PC-3 (cell line): ENCODE measurements around the gene CARD10. TPM values are rescaled to one million over a fixed set of nuclear protein-coding genes. Genes with fewer than 3 reads are reported as not detected.

Experiments
- ATAC-seq: fragments of 200-7000 bp; cut with Tn5 transposase; 2 replicates; pipeline ENCODE4 v1.9.1; 2020; ENCODE audit warnings: mild to moderate bottlenecking, moderate library complexity
- BruUV-seq: library from RNA; stranded (reverse); fragments of 400-500 nt; replicated peaks from 2 replicates; lab custom pipeline; 2021; lab: Mats Ljungman, UMichigan
- CTCF ChIA-PET: fragments of 300-600 bp; sonication (Branson Sonifier 250); formaldehyde crosslinking; loops from one replicate; lab custom pipeline; 2022; ENCODE audit warnings: antibody characterized with exemption; lab: Charles Lee
- POLR2A ChIA-PET: fragments of 300-600 bp; sonication (Branson Sonifier 250); formaldehyde crosslinking; loops from one replicate; lab custom pipeline; 2022; ENCODE audit warnings: antibody characterized with exemption; ENCODE audit not compliant: unreplicated experiment; lab: Charles Lee
- DNase-seq: peaks from one replicate; pipeline ENCODE4 v3.0.0-alpha.2; 2015
- H2AFZ ChIP-seq: fragments of 300-600 bp; sonication (generic); 2 replicates; pipeline ENCODE4 v1.6.0; 2016; ENCODE audit warnings: antibody characterized with exemption, low read length
- H3F3A ChIP-seq: fragments of 300-600 bp; sonication (generic); one replicate; pipeline ENCODE4 v1.6.0; 2017; ENCODE audit warnings: antibody characterized with exemption, low read length, control low read depth, mild to moderate bottlenecking; ENCODE audit not compliant: unreplicated experiment
- H3K27ac ChIP-seq: fragments of 300-600 bp; sonication (generic); 2 replicates; pipeline ENCODE4 v1.5.1; 2016; ENCODE audit warnings: mild to moderate bottlenecking, low read length
- H3K27me3 ChIP-seq: fragments of 300-600 bp; sonication (generic); 2 replicates; pipeline ENCODE4 v1.6.1; 2016; ENCODE audit warnings: low read length, mixed read lengths
- H3K36me3 ChIP-seq: fragments of 300-600 bp; sonication (generic); 2 replicates; pipeline ENCODE4 v1.6.1; 2016; ENCODE audit warnings: low read depth, mixed run types, low read length, mixed read lengths
- H3K4me1 ChIP-seq: fragments of 300-600 bp; sonication (generic); 2 replicates; pipeline ENCODE4 v1.5.1; 2016; ENCODE audit warnings: low read length; ENCODE audit not compliant: insufficient read depth
- H3K4me2 ChIP-seq: fragments of 300-600 bp; sonication (generic); 2 replicates; pipeline ENCODE4 v1.6.0; 2016; ENCODE audit warnings: low read length
- H3K4me3 ChIP-seq: fragments of 300-600 bp; sonication (generic); 2 replicates; pipeline ENCODE4 v1.5.1; 2016; ENCODE audit warnings: mild to moderate bottlenecking, low read length, mixed read lengths
- H3K79me2 ChIP-seq: fragments of 300-600 bp; sonication (generic); 2 replicates; pipeline ENCODE4 v1.6.1; 2017; ENCODE audit warnings: low read length, mixed read lengths
- H3K9ac ChIP-seq: fragments of 300-600 bp; sonication (generic); 2 replicates; pipeline ENCODE4 v1.6.0; 2016; ENCODE audit warnings: mild to moderate bottlenecking, low read length
- H3K9me2 ChIP-seq: fragments of 300-600 bp; sonication (generic); replicated peaks from 2 replicates; pipeline ENCODE4 v1.6.1; 2016; ENCODE audit warnings: mixed run types, low read length, mixed read lengths
- H3K9me3 ChIP-seq: fragments of 300-600 bp; sonication (generic); 2 replicates; pipeline ENCODE4 v1.6.1; 2016; ENCODE audit warnings: low read length, mixed read lengths
- H4K20me1 ChIP-seq: fragments of 300-600 bp; sonication (generic); 2 replicates; pipeline ENCODE4 v1.6.1; 2016; ENCODE audit warnings: low read length, mixed read lengths
- EZH2 ChIP-seq: fragments of 300-600 bp; sonication (generic); IDR thresholded peaks from one replicate; pipeline ENCODE4 v1.6.1; 2017; ENCODE audit warnings: antibody characterized with exemption, mild to moderate bottlenecking, low read length; ENCODE audit not compliant: unreplicated experiment
- EZH2phosphoT487 ChIP-seq: fragments of 300-600 bp; sonication (generic); IDR thresholded peaks from 2 replicates; pipeline ENCODE4 v1.6.1; 2018; ENCODE audit warnings: mild to moderate bottlenecking, antibody characterized with exemption, low read length, borderline replicate concordance
- intact Hi-C: fragments of 100-400 bp; cut with micrococcal nuclease; formaldehyde crosslinking; loops from 2 replicates; pipeline ENCODE4 v1.9.0; 2023
- total RNA-seq: library from RNA; depleted of rRNA; stranded (reverse); fragments of >200 nt; gene quantifications from 2 replicates; pipeline ENCODE4 v1.2.3, GENCODE V29; 2014
- TF ChIP-seq, protein P1 (sequence below): fragments of 300-600 bp; sonication (generic); conservative IDR thresholded peaks from 2 replicates; pipeline ENCODE4 v1.5.1; 2017; ENCODE audit warnings: antibody characterized with exemption, low read depth, mild to moderate bottlenecking, low read length

Gene CARD10
- total RNA-seq, 1 experiment from 2014 or later, result 20.7 TPM

DNA sequence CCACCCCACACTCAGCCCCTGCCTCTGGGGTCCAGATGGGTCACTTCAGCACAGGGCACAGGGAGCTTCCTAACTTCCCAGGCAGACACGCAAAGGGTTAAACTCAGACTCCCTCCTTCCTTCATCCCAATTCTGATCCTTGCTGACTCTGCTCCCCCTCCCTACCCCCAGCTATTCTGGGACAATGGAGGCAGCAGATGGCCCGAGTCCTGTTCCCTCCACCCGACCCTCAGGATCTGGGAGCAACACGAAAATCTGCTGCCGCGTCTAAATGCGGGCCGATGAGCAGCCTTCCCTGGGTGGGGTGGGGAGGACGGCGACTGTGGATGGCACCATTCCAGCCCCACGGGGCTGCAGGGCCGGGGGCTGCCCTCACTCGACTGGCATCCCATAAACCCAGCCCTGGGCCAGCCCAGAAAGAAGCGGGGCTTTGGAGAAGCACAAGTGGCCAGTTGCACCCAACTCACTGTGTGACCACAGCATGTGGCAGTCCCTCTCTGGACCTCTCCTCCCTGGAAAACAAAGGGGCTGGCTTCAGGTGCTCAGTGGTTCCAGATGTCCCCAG, 51.7 kb downstream of the CARD10 start:
- CTCF ChIA-PET, result no interaction called here
- Histone ChIP-seq H3K9me2 (no peaks in the 10 kb centered on the region), H3K27ac (no peak overlapping the region), H3K9ac (no peak overlapping the region), H3K79me2 (no peaks in the 10 kb centered on the region), H3K36me3 (no peaks in the 10 kb centered on the region), H3K27me3 (no peaks in the 10 kb centered on the region), H4K20me1 (no peaks in the 10 kb centered on the region), H3F3A (no peaks in the 10 kb centered on the region), H3K4me3 (no peak overlapping the region), H2AFZ (no peak overlapping the region), H3K9me3 (no peaks in the 10 kb centered on the region), H3K4me1 (no peaks in the 10 kb centered on the region), H3K4me2 (no peak overlapping the region)
- DNase-seq (no peak), ATAC-seq (no peak)
- POLR2A ChIA-PET, result no interaction called here
- TF ChIP-seq EZH2 (no peak), EZH2phosphoT487 (no peak)
- TF ChIP-seq, protein P1, sequence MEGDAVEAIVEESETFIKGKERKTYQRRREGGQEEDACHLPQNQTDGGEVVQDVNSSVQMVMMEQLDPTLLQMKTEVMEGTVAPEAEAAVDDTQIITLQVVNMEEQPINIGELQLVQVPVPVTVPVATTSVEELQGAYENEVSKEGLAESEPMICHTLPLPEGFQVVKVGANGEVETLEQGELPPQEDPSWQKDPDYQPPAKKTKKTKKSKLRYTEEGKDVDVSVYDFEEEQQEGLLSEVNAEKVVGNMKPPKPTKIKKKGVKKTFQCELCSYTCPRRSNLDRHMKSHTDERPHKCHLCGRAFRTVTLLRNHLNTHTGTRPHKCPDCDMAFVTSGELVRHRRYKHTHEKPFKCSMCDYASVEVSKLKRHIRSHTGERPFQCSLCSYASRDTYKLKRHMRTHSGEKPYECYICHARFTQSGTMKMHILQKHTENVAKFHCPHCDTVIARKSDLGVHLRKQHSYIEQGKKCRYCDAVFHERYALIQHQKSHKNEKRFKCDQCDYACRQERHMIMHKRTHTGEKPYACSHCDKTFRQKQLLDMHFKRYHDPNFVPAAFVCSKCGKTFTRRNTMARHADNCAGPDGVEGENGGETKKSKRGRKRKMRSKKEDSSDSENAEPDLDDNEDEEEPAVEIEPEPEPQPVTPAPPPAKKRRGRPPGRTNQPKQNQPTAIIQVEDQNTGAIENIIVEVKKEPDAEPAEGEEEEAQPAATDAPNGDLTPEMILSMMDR, result no peak
- no TSS peak for BruUV-seq
- intact Hi-C loops, result no loop called here

- H3K9me2 ChIP-seq, result no peaks in the 10 kb centered on the region
- no peak for DNase-seq
Measured at GRCh38 chr22:37464181-37464580, 55.0 kb downstream of the CARD10 start.

DNA sequence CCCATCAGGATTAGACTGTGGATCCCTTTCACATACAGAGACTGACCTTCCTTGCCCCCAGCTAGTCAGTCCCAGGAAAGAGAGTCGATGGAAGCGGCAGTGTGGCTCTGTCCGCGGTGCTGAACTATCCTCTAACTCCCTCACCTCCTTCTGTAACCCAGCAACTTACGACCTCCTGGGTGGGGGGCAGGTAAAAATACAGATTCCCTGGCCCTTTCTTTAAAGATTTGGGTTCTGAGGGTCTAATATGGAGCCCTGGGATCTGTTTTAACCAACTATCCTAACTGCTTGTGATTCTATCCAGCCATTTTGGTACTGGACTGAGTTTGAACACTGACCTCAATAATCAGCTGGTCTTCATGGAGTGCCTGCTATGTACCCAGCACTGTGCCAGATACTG, 56.2 kb downstream of the CARD10 start:
- no peaks in the 10 kb centered on the region for H3K9me2 ChIP-seq
- H3K27me3 ChIP-seq, result no peaks in the 10 kb centered on the region
- DNase-seq (peak; percentile 34), ATAC-seq (no peak)
- BruUV-seq, result no TSS peak
- no peak overlapping the region for H3K9ac ChIP-seq
- H3K9me3 ChIP-seq, result no peaks in the 10 kb centered on the region
- no peaks in the 10 kb centered on the region for H3K36me3 ChIP-seq
- H3K4me2 ChIP-seq, result no peak overlapping the region
- no peaks in the 10 kb centered on the region for H3K4me1 ChIP-seq
- POLR2A ChIA-PET, result no interaction called here
- TF ChIP-seq EZH2 (no peak), EZH2phosphoT487 (no peak)
- TF ChIP-seq, protein P1, result no peak
- H3K79me2 ChIP-seq, result no peaks in the 10 kb centered on the region
- H3K4me3 ChIP-seq, result no peak overlapping the region
- H2AFZ ChIP-seq, result no peak overlapping the region
- CTCF ChIA-PET, result no interaction called here
- H4K20me1 ChIP-seq, result no peaks in the 10 kb centered on the region
- intact Hi-C loops, result no loop called here
- H3K27ac ChIP-seq, result no peak overlapping the region
- no peaks in the 10 kb centered on the region for H3F3A ChIP-seq

More at GRCh38 chr22:37464181-37464580, 55.0 kb downstream of the CARD10 start:
- no peaks in the 10 kb centered on the region for H3K27me3 ChIP-seq
- no peak overlapping the region for H3K9ac ChIP-seq
- ChIA-PET CTCF (interaction anchor here (0.9 kb wide), 1 partner anchor 69 kb away, joined by 4 read pairs; no protein-coding TSS in a partner anchor), POLR2A (no interaction called here)
- H3K4me2 ChIP-seq, result no peak overlapping the region
- no peaks in the 10 kb centered on the region for H4K20me1 ChIP-seq
- no peaks in the 10 kb centered on the region for H3F3A ChIP-seq
- no peak for ATAC-seq
- no TSS peak for BruUV-seq
- H3K4me1 ChIP-seq, result no peaks in the 10 kb centered on the region
- TF ChIP-seq, protein P1, result no peak
- TF ChIP-seq EZH2phosphoT487 (no peak), EZH2 (no peak)
- H3K4me3 ChIP-seq, result no peak overlapping the region
- intact Hi-C loops, result no loop called here
- H3K79me2 ChIP-seq, result no peaks in the 10 kb centered on the region
- no peaks in the 10 kb centered on the region for H3K36me3 ChIP-seq
- no peak overlapping the region for H2AFZ ChIP-seq
- H3K27ac ChIP-seq, result no peak overlapping the region
- H3K9me3 ChIP-seq, result no peaks in the 10 kb centered on the region
